Mesothelial cell of epicardium (in vitro differentiated cells): Measurements from ENCODE around the gene RFFL. TPM values are rescaled to one million over a fixed set of nuclear protein-coding genes. Genes with fewer than 3 reads are reported as not detected.

Experiments
- DNase-seq, 2 experiments: peaks; one replicate each; pipeline ENCODE4 v3.0.0; 2021; ENCODE audit warnings: low spot score in 2 of 2; ENCODE audit not compliant: unreplicated experiment in 2 of 2
- H3K27ac Mint-ChIP-seq: 2 replicates; pipeline ENCODE4 v1.8.0; 2021; ENCODE audit warnings: mixed read lengths
- H3K27me3 Mint-ChIP-seq: 2 replicates; pipeline ENCODE4 v1.8.0; 2021; ENCODE audit warnings: low read depth, mixed read lengths
- H3K36me3 Mint-ChIP-seq: 2 replicates; pipeline ENCODE4 v1.8.0; 2021; ENCODE audit warnings: mixed read lengths
- H3K4me1 Mint-ChIP-seq: 2 replicates; pipeline ENCODE4 v1.8.0; 2021; ENCODE audit warnings: mixed read lengths
- H3K4me3 Mint-ChIP-seq: 2 replicates; pipeline ENCODE4 v1.8.0; 2021; ENCODE audit warnings: mild to moderate bottlenecking, moderate library complexity, mixed read lengths
- H3K9me3 Mint-ChIP-seq: 2 replicates; pipeline ENCODE4 v1.8.0; 2021; ENCODE audit warnings: mixed read lengths
- CTCF ChIP-seq: fragments of 200-600 bp; sonication (generic); IDR thresholded peaks from one replicate; pipeline ENCODE4 v1.5.0; 2021; ENCODE audit warnings: antibody characterized with exemption; ENCODE audit not compliant: unreplicated experiment
- total RNA-seq: library from RNA; stranded (reverse); gene quantifications from 3 replicates; pipeline ENCODE4 v1.2.1, GENCODE V29; 2021

Gene RFFL
- total RNA-seq, 1 donor from 2014 or later: 19.8 TPM

GRCh38 chr17:34981538-34982241, 81.8 kb downstream of the RFFL start:
- Mint-ChIP-seq H3K27ac (peak overlapping the region; percentile 96), H3K36me3 (peaks cover 12% of the 10 kb centered on the region), H3K4me1 (peaks cover 36% of the 10 kb centered on the region), H3K4me3 (peak overlapping the region; percentile 82), H3K27me3 (no peaks in the 10 kb centered on the region), H3K9me3 (no peaks in the 10 kb centered on the region)
- no peak for DNase-seq
- no peak for TF ChIP-seq CTCF

GRCh38 chr17:34980681-34981537, 82.6 kb downstream of the RFFL start:
- Mint-ChIP-seq H3K27me3 (no peaks in the 10 kb centered on the region), H3K4me3 (peak overlapping the region; percentile 82), H3K4me1 (peaks cover 36% of the 10 kb centered on the region), H3K36me3 (peaks cover 8% of the 10 kb centered on the region), H3K27ac (peak overlapping the region; percentile 96), H3K9me3 (no peaks in the 10 kb centered on the region)
- no peak for TF ChIP-seq CTCF
- peak; percentile 64 to 69 for DNase-seq

DNA sequence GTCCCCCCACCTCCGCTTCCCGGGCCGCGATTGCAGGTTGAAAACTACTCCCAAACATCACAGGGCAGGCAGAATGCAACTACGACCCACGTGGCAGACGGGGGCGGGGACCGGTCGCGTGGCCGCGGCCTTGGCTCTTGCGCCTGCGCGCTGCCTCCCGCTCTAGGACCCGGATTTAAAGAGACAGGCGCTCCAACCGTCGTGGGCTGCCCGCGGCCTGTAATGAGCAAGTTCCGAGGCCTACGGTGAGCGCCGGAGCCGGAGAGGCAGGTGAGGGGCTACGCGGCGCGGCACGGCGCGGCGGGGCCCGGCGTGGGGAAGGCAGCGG, 83.2 kb downstream of the RFFL start, which contains the start of gene LIG3:
Gene LIG3 (plus strand): TSS at position 160 of the 328 bp plus-strand sequence. CDS start 2,494 bp downstream, outside the sequence.
- H3K27ac Mint-ChIP-seq: peak within 1 kb of the TSS; percentile 99
- no peaks in the 10 kb centered on the region for H3K27me3 Mint-ChIP-seq
- DNase-seq: peak; percentile 88 to 96
- H3K4me3 Mint-ChIP-seq: peak within 1 kb of the TSS; percentile 88
- H3K36me3 Mint-ChIP-seq: peaks cover 6% of the 10 kb centered on the region
- no peak for TF ChIP-seq CTCF
- no peaks in the 10 kb centered on the region for H3K9me3 Mint-ChIP-seq
- H3K4me1 Mint-ChIP-seq: peaks cover 36% of the 10 kb centered on the region

- no peaks in the 10 kb centered on the region for H3K9me3 Mint-ChIP-seq
- H3K36me3 Mint-ChIP-seq: peaks cover 3% of the 10 kb centered on the region
- H3K4me3 Mint-ChIP-seq: peak overlapping the region; percentile 88
- no peak for TF ChIP-seq CTCF
- H3K4me1 Mint-ChIP-seq: peaks cover 36% of the 10 kb centered on the region
- peak overlapping the region; percentile 99 for H3K27ac Mint-ChIP-seq
- H3K27me3 Mint-ChIP-seq: peaks cover under 1% of the 10 kb centered on the region
- DNase-seq: no peak
These were observed 83.7 kb downstream of the RFFL start for GRCh38 chr17:34979650-34980352.

DNA sequence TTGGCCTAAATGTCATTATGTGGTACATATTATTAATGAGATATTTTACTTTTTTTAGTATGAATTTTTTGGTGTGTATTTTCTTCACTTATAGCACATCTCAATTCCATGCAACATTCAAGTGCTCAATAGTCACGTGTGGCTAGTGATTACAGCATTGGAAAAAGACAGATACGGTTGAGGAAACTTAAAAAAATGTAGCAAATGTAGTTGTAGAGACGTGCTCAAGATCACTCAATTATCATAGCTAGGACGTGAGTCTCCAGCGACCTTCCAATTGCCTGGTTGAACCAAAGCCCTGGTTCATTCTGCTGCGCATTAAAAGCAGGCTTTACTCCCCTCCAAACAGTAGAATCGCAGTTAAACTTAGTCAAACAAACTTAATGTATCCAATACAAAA, 84.4 kb downstream of the RFFL start:
- Mint-ChIP-seq H3K4me1 (peaks cover 34% of the 10 kb centered on the region), H3K27ac (peak overlapping the region; percentile 99), H3K9me3 (no peaks in the 10 kb centered on the region), H3K36me3 (peaks cover 3% of the 10 kb centered on the region), H3K4me3 (no peak overlapping the region), H3K27me3 (peaks cover 2% of the 10 kb centered on the region)
- DNase-seq: no peak
- TF ChIP-seq CTCF: no peak
